GM12891 (cell line): ENCODE results near the gene CCDC47.

Experiments
- POLR2A ChIP-seq: IDR thresholded peaks from 2 replicates; pipeline ENCODE4 v1.6.1; 2011; ENCODE audit warnings: low read depth, low read length, control low read depth
- POLR2AphosphoS5 ChIP-seq: IDR thresholded peaks from 2 replicates; pipeline ENCODE4 v1.6.1; 2011; ENCODE audit warnings: low read depth, low read length, control low read depth
- SPI1 ChIP-seq: IDR thresholded peaks from 2 replicates; pipeline ENCODE4 v1.6.1; 2011; ENCODE audit warnings: low read depth, low read length, control low read depth

- TF ChIP-seq POLR2A (peak; percentile 97), POLR2AphosphoS5 (peak; percentile 88), SPI1 (peak; percentile 94)
Observed at GRCh38 chr17:63741408-63742173, 31.8 kb downstream of the CCDC47 start, which contains the start of gene STRADA.
